Uterus (tissue), 4 donors: Measurements from ENCODE around the gene ASTN1. TPM values are rescaled to one million over a fixed set of nuclear protein-coding genes. Genes with fewer than 3 reads are reported as not detected.

Source experiments
- DNase-seq, 2 donors: peaks; one replicate each; pipeline ENCODE4 v3.0.0-alpha.2; 2019 to 2020
- H3K27ac ChIP-seq, 2 donors: fragments of 200-600 bp; sonication (generic); 1 replicate in 1 of 2; 2 replicates in 1 of 2; pipeline ENCODE4 v1.5.1; 2016 to 2018
- H3K27me3 ChIP-seq, 2 donors: fragments of 200-600 bp; sonication (generic); one replicate each; pipeline ENCODE4 v1.5.1; 2018 to 2019; ENCODE audit warnings: control low read depth in 1 of 2
- H3K36me3 ChIP-seq, 2 donors: fragments of 200-600 bp; sonication (generic); one replicate each; pipeline ENCODE4 v1.5.1; 2019; ENCODE audit warnings: control low read depth in 1 of 2
- H3K4me1 ChIP-seq, 2 donors: fragments of 200-600 bp; sonication (generic); one replicate each; pipeline ENCODE4 v1.5.1; 2018 to 2019; ENCODE audit warnings: control low read depth in 1 of 2
- H3K4me3 ChIP-seq, 2 donors: fragments of 200-600 bp; sonication (generic); 1 replicate in 1 of 2; 2 replicates in 1 of 2; pipeline ENCODE4 v1.5.1; 2018 to 2019; ENCODE audit warnings: mild to moderate bottlenecking in 1 of 2
- H3K9me3 ChIP-seq, 2 donors: fragments of 200-600 bp; sonication (generic); one replicate each; pipeline ENCODE4 v1.5.1; 2019; ENCODE audit warnings: control low read depth in 1 of 2
- CTCF ChIP-seq, 4 experiments: fragments of 200-600 bp in 2 of 4; fragments of 450-650 bp in 2 of 4; sonication (generic) in 2 of 4; IDR thresholded peaks; one replicate each; pipeline ENCODE4 v1.5.1; 2016 to 2019; ENCODE audit warnings: antibody characterized with exemption in 4 of 4, mild to moderate bottlenecking in 2 of 4, moderate library complexity in 1 of 4
- POLR2A ChIP-seq, 2 donors: fragments of 450-650 bp; IDR thresholded peaks; one replicate each; pipeline ENCODE4 v1.6.1; 2016; ENCODE audit warnings: antibody characterized with exemption in 2 of 2, mild to moderate bottlenecking in 1 of 2, moderate library complexity in 1 of 2
- intact Hi-C: fragments of 100-400 bp; cut with DNase I; formaldehyde crosslinking; loops from one replicate; pipeline ENCODE4 v1.15.1; 2023; ENCODE audit warnings: low total_unique reads
- total RNA-seq, 4 donors: library from RNA; depleted of rRNA in 3 of 4; stranded (reverse); fragments of >200 nt in 3 of 4; gene quantifications; one replicate each; pipeline versions ENCODE4 v1.1.0 to v1.2.4, GENCODE V29; 2014 to 2023
- donor health status: DM: yes; HTN: yes; CAD: no.

ASTN1 gene
- total RNA-seq, 4 donors from 2014 or later: 0.29 to 42.7 (median 2.5) TPM

GRCh38 chr1:176820391-176821031 lies 344.0 kb downstream of the ASTN1 start:
- no peaks in the 10 kb centered on the region for H3K36me3 ChIP-seq
- intact Hi-C loops: no loop called here
- TF ChIP-seq POLR2A (IDR thresholded peaks at IDR 0.05) (no peak), CTCF (IDR thresholded peaks at IDR 0.05) (no peak)

GRCh38 chr1:176816232-176816631 lies 348.3 kb downstream of the ASTN1 start:
- no peak overlapping the region for H3K27ac ChIP-seq
- H3K4me3 ChIP-seq: no peak overlapping the region
- intact Hi-C loops: no loop called here
- H3K27me3 ChIP-seq: no peaks in the 10 kb centered on the region
- H3K36me3 ChIP-seq: no peaks in the 10 kb centered on the region
- no peak for TF ChIP-seq POLR2A (IDR thresholded peaks at IDR 0.05)
- no peak for TF ChIP-seq CTCF (IDR thresholded peaks at IDR 0.05)
- no peaks in the 10 kb centered on the region for H3K9me3 ChIP-seq
- no peaks in the 10 kb centered on the region for H3K4me1 ChIP-seq
- no peak for DNase-seq

More at GRCh38 chr1:176820391-176821031, 344.0 kb downstream of the ASTN1 start:
- no peak for DNase-seq
- no peaks in the 10 kb centered on the region for H3K4me1 ChIP-seq
- H3K4me3 ChIP-seq: no peak overlapping the region
- no peaks in the 10 kb centered on the region for H3K27me3 ChIP-seq
- no peak overlapping the region for H3K27ac ChIP-seq
- no peaks in the 10 kb centered on the region for H3K9me3 ChIP-seq

- Histone ChIP-seq H3K36me3 (no peaks in the 10 kb centered on the region), H3K4me3 (no peak overlapping the region), H3K9me3 (no peaks in the 10 kb centered on the region), H3K27me3 (no peaks in the 10 kb centered on the region), H3K27ac (no peak overlapping the region), H3K4me1 (no peaks in the 10 kb centered on the region)
- no peak for TF ChIP-seq POLR2A (IDR thresholded peaks at IDR 0.05)
- TF ChIP-seq CTCF (IDR thresholded peaks at IDR 0.05): no peak
- DNase-seq: no peak
- intact Hi-C loops: no loop called here
Observed at GRCh38 chr1:176815621-176816020, 348.9 kb downstream of the ASTN1 start.

GRCh38 chr1:176811511-176812288 lies 352.8 kb downstream of the ASTN1 start:
- Histone ChIP-seq H3K27me3 (no peaks in the 10 kb centered on the region), H3K27ac (no peak overlapping the region), H3K9me3 (no peaks in the 10 kb centered on the region), H3K4me3 (no peak overlapping the region), H3K36me3 (no peaks in the 10 kb centered on the region), H3K4me1 (no peaks in the 10 kb centered on the region)
- DNase-seq: no peak
- TF ChIP-seq CTCF (IDR thresholded peaks at IDR 0.05) (no peak), POLR2A (IDR thresholded peaks at IDR 0.05) (no peak)
- intact Hi-C loops: no loop called here

GRCh38 chr1:176809292-176809691 lies 355.2 kb downstream of the ASTN1 start:
- Histone ChIP-seq H3K9me3 (no peaks in the 10 kb centered on the region), H3K27me3 (no peaks in the 10 kb centered on the region), H3K36me3 (no peaks in the 10 kb centered on the region), H3K27ac (no peak overlapping the region), H3K4me1 (no peaks in the 10 kb centered on the region), H3K4me3 (no peak overlapping the region)
- intact Hi-C loops: no loop called here
- DNase-seq: no peak
- TF ChIP-seq POLR2A (IDR thresholded peaks at IDR 0.05) (no peak), CTCF (IDR thresholded peaks at IDR 0.05) (no peak)
